Vagina (tissue), 2 donors: ENCODE measurements around the gene THBS3. TPM values are rescaled to one million over a fixed set of nuclear protein-coding genes. Genes with fewer than 3 reads are reported as not detected.

Source experiments
- DNase-seq, 2 donors: peaks; one replicate each; pipeline ENCODE4 v3.0.0-alpha.2; 2017; ENCODE audit errors: extremely low spot score in 2 of 2
- H3K27ac ChIP-seq: fragments of 200-600 bp; sonication (generic); one replicate; pipeline ENCODE4 v1.5.1; 2019
- H3K27me3 ChIP-seq: fragments of 200-600 bp; sonication (generic); one replicate; pipeline ENCODE4 v1.5.1; 2019
- H3K36me3 ChIP-seq, 2 donors: fragments of 200-600 bp; sonication (generic); one replicate each; pipeline ENCODE4 v1.5.1; 2017 to 2019
- H3K4me1 ChIP-seq: fragments of 200-600 bp; sonication (generic); one replicate; pipeline ENCODE4 v1.5.1; 2019
- H3K4me3 ChIP-seq, 2 donors: fragments of 200-600 bp; sonication (generic); 1 replicate in 1 of 2; 2 replicates in 1 of 2; pipeline ENCODE4 v1.5.1; 2016 to 2019
- H3K9me3 ChIP-seq: fragments of 200-600 bp; sonication (generic); one replicate; pipeline ENCODE4 v1.5.1; 2019
- POLR2A ChIP-seq, 2 donors: fragments of 450-650 bp; IDR thresholded peaks; one replicate each; pipeline ENCODE4 v1.6.1; 2017; ENCODE audit warnings: antibody characterized with exemption in 2 of 2, mild to moderate bottlenecking in 2 of 2, moderate library complexity in 2 of 2
- POLR2AphosphoS5 ChIP-seq, 2 donors: sonication (generic); formaldehyde crosslinking; IDR thresholded peaks; one replicate each; pipeline ENCODE4 v1.9.0; 2017; ENCODE audit warnings: antibody characterized with exemption in 2 of 2, mild to moderate bottlenecking in 2 of 2, low read depth in 1 of 2; ENCODE audit not compliant: insufficient read depth in 1 of 2
- intact Hi-C: fragments of 100-400 bp; cut with DNase I; formaldehyde crosslinking; loops from one replicate; pipeline ENCODE4 v1.15.1; 2023
- total RNA-seq: library from RNA; depleted of rRNA; stranded (reverse); fragments of >200 nt; gene quantifications from one replicate; pipeline ENCODE4 v1.2.3, GENCODE V29; 2016
- TF ChIP-seq, protein P1 (sequence below), 3 experiments: fragments of 450-650 bp in 2 of 3; fragments of 200-600 bp in 1 of 3; sonication (generic) in 1 of 3; IDR thresholded peaks; one replicate each; pipeline ENCODE4 v1.5.1; 2017 to 2019; ENCODE audit warnings: antibody characterized with exemption in 3 of 3, mild to moderate bottlenecking in 2 of 3, moderate library complexity in 2 of 3

The THBS3 gene
- total RNA-seq, 1 donor from 2014 or later: 27.3 TPM

DNA sequence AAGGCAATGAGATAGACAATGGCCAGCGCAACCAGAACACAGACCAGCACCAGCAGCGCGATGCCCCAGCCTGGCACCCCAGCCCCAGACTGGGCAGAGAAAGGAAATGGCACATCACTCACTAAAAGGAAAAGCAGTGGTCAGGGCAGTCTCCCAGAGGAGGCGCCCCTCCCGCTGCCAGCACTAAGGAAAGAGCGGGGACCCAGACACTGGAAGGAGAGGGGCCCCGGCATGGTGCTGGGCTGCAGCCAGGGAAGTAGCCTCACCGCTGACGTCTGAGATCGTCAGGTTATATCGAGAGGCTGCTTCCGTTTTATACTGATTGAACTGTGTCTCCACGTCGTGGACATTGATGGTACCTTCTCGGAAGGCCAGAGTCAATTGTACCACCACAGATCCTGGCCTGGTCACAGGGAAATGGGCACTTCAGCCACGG, 20.2 kb downstream of the THBS3 start:
- Histone ChIP-seq H3K4me1 (peaks cover 2% of the 10 kb centered on the region), H3K4me3 (no peak overlapping the region), H3K36me3 (no peaks in the 10 kb centered on the region), H3K27me3 (no peaks in the 10 kb centered on the region), H3K9me3 (no peaks in the 10 kb centered on the region), H3K27ac (no peak overlapping the region)
- TF ChIP-seq POLR2A (IDR thresholded peaks at IDR 0.05) (no peak), POLR2AphosphoS5 (IDR thresholded peaks at IDR 0.05; ENCODE audit: insufficient read depth in 1 of 2, low read depth in 1 of 2) (no peak)
- TF ChIP-seq, protein P1, sequence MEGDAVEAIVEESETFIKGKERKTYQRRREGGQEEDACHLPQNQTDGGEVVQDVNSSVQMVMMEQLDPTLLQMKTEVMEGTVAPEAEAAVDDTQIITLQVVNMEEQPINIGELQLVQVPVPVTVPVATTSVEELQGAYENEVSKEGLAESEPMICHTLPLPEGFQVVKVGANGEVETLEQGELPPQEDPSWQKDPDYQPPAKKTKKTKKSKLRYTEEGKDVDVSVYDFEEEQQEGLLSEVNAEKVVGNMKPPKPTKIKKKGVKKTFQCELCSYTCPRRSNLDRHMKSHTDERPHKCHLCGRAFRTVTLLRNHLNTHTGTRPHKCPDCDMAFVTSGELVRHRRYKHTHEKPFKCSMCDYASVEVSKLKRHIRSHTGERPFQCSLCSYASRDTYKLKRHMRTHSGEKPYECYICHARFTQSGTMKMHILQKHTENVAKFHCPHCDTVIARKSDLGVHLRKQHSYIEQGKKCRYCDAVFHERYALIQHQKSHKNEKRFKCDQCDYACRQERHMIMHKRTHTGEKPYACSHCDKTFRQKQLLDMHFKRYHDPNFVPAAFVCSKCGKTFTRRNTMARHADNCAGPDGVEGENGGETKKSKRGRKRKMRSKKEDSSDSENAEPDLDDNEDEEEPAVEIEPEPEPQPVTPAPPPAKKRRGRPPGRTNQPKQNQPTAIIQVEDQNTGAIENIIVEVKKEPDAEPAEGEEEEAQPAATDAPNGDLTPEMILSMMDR (IDR thresholded peaks at IDR 0.05): no peak
- intact Hi-C loops: no loop called here
- DNase-seq: no peak

DNA sequence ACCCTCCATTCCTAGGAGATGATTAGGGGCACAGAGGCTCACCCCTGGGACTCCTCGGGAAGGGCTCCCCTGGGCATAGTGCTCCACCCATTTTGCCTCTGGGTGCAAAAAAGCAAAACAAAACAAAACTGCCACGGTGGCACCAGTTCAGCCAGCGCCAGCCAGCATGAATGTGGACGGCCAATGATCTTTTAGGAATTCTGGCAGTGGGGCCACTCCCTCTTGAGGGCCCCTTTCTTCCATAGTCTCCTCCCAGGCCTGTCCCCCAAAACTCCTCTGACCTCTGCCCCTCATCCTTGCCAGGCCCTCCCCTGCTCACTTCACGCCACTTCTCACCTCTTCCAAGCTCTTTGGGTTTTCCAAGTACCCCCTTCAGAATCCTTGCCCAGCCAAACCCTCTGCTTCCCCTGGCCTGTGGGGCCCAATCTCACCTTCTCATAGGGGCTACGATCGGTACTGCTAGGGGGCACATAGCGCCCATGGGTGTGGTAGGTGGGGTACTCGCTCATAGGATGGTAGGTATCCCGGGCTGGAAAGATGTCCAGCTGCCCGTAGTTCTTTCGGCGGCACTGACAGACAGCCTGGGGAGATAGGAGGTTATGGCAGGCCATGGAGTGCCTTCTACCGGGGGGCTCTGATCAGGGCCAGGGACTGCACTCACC, 20.8 kb downstream of the THBS3 start:
- intact Hi-C loops: no loop called here
- DNase-seq: no peak
- H3K27me3 ChIP-seq: no peaks in the 10 kb centered on the region
- no peaks in the 10 kb centered on the region for H3K36me3 ChIP-seq
- no peaks in the 10 kb centered on the region for H3K4me1 ChIP-seq
- no peaks in the 10 kb centered on the region for H3K9me3 ChIP-seq
- H3K4me3 ChIP-seq: no peak overlapping the region
- H3K27ac ChIP-seq: no peak overlapping the region
- TF ChIP-seq POLR2AphosphoS5 (IDR thresholded peaks at IDR 0.05; ENCODE audit: insufficient read depth in 1 of 2, low read depth in 1 of 2) (no peak), POLR2A (IDR thresholded peaks at IDR 0.05) (no peak)
- TF ChIP-seq, protein P1 (IDR thresholded peaks at IDR 0.05): no peak

DNA sequence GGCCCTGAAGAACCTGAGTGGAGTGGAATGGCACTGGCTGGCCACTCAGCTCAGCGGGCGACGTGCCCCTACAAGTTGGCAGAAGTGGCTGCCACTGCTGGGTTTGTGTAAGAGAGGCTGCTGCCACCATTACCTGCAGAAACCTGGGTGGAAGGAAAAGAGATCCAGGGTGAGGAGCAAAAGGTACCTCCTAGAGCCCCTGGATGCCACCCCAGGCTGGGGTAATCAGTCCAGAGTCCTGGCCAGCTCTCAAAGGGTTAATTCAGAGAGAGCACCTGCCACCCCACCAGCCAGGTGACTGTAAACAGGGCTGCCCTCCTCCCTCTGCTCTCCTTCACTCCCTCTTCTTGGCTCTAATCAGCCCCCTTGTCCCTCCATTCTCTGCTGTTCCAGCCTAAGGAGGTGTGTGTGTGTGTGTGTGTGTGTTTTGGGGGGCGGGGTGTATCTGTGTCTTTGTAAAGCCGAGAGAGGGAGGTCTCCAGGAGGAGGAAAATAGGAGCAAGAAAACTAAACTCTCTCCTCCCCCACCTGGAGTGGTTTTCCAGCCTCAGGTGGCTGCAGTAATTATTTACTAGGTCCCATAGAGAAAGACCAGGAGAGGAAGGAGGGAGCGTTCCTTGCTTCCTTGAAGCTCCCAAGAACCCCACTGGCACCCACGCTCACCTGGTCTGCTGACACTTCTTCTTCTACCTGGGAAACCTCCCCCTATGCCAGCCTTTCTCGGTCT, 21.5 kb downstream of the THBS3 start:
- Histone ChIP-seq H3K27me3 (no peaks in the 10 kb centered on the region), H3K4me1 (no peaks in the 10 kb centered on the region), H3K4me3 (no peak overlapping the region), H3K36me3 (no peaks in the 10 kb centered on the region), H3K27ac (no peak overlapping the region), H3K9me3 (no peaks in the 10 kb centered on the region)
- no peak for DNase-seq
- no peak for TF ChIP-seq POLR2AphosphoS5 (IDR thresholded peaks at IDR 0.05; ENCODE audit: insufficient read depth in 1 of 2, low read depth in 1 of 2)
- TF ChIP-seq POLR2A (IDR thresholded peaks at IDR 0.05): no peak
- TF ChIP-seq, protein P1 (IDR thresholded peaks at IDR 0.05): no peak
- intact Hi-C loops: no loop called here

DNA sequence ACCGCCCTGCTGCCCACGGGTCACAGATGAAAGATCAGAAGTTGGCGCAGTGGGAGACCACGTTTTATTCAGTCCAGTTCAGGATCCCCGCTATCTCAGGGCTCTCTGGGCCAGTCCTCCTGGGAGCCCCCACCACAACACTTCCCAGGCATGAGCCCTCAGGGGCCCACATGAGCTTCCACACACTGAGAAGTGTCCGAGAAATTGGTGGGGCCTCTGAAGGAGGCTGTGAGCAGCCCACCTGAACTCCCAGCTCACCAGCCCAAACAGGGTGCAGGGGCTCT, 22.0 kb downstream of the THBS3 start:
- intact Hi-C loops: no loop called here
- Histone ChIP-seq H3K9me3 (no peaks in the 10 kb centered on the region), H3K4me1 (no peaks in the 10 kb centered on the region), H3K27me3 (no peaks in the 10 kb centered on the region), H3K27ac (no peak overlapping the region), H3K36me3 (no peaks in the 10 kb centered on the region), H3K4me3 (no peak overlapping the region)
- no peak for DNase-seq
- TF ChIP-seq POLR2A (IDR thresholded peaks at IDR 0.05): no peak
- TF ChIP-seq POLR2AphosphoS5 (IDR thresholded peaks at IDR 0.05; ENCODE audit: insufficient read depth in 1 of 2, low read depth in 1 of 2): no peak
- TF ChIP-seq, protein P1 (IDR thresholded peaks at IDR 0.05): no peak
